HEK293T (cell line): Measurements from ENCODE around the gene CAMK1D.
"Not testable (repeated sequence)": the region's sequence is repeated elsewhere in the genome, so short reads cannot be mapped to it uniquely, and the experiment has no call there.

Experiments
- ARNT ChIP-seq: fragments of 450-650 bp; IDR thresholded peaks from 2 replicates; pipeline ENCODE4 v1.6.1; 2017; ENCODE audit warnings: mild to moderate bottlenecking
- BHLHE40 ChIP-seq: fragments of 450-650 bp; IDR thresholded peaks from 2 replicates; pipeline ENCODE4 v1.6.1; 2016; ENCODE audit warnings: mild to moderate bottlenecking, moderate library complexity, borderline replicate concordance
- CTBP1 ChIP-seq: fragments of 450-650 bp; IDR thresholded peaks from 2 replicates; pipeline ENCODE4 v1.6.1; 2016; ENCODE audit warnings: borderline replicate concordance
- ELF4 ChIP-seq: fragments of 450-650 bp; IDR thresholded peaks from 2 replicates; pipeline ENCODE4 v1.6.1; 2017; ENCODE audit warnings: antibody characterized with exemption
- FOXA1 ChIP-seq: fragments of 450-650 bp; IDR thresholded peaks from 2 replicates; pipeline ENCODE4 v1.6.1; 2016; ENCODE audit warnings: mild to moderate bottlenecking
- FOXK2 ChIP-seq: fragments of 450-650 bp; IDR thresholded peaks from 2 replicates; pipeline ENCODE4 v1.6.1; 2016; ENCODE audit warnings: mild to moderate bottlenecking
- L3MBTL2 ChIP-seq: fragments of 450-650 bp; conservative IDR thresholded peaks from 2 replicates; pipeline ENCODE4 v1.6.1; 2016; ENCODE audit warnings: mild to moderate bottlenecking
- LEF1 ChIP-seq: fragments of 450-650 bp; IDR thresholded peaks from 2 replicates; pipeline ENCODE4 v1.6.1; 2017; ENCODE audit warnings: mild to moderate bottlenecking, borderline replicate concordance
- NFRKB ChIP-seq: fragments of 450-650 bp; IDR thresholded peaks from 2 replicates; pipeline ENCODE4 v1.6.1; 2016; ENCODE audit warnings: mild to moderate bottlenecking, moderate library complexity

DNA sequence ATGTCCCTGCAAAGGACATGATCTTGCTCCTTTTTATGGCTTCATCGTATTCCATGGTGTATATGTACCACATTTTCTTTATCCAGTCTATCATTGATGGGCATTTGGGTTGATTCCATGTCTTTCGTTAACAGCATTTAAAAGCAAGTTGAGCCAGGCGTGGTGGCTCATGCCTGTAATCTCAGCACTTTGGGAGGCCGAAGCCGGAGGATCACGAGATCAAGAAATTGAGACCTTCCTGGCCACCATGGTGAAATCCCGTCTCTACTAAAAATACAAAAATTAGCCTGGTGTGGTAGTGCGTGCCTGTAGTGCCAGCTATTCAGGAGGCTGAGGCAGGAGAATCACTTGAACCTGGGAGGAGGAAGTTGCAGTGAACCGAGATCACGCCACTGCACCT, 147.7 kb downstream of the CAMK1D start:
- not testable (repeated sequence) for TF ChIP-seq ELF4, BHLHE40, CTBP1, LEF1, FOXK2, NFRKB, FOXA1, L3MBTL2, ARNT
